Esophagus muscularis mucosa (tissue), 4 donors: Measurements from ENCODE around the gene COPRS.
"Not testable (repeated sequence)": the region's sequence is repeated elsewhere in the genome, so short reads cannot be mapped to it uniquely, and the experiment has no call there.

Source experiments
- CTCF ChIP-seq, 3 experiments: fragments of 200-600 bp in 2 of 3; fragments of 450-650 bp in 1 of 3; sonication (generic) in 2 of 3; IDR thresholded peaks; one replicate each; pipeline ENCODE4 v1.5.1; 2017 to 2019; ENCODE audit warnings: antibody characterized with exemption in 3 of 3, mild to moderate bottlenecking in 2 of 3, moderate library complexity in 1 of 3
- EP300 ChIP-seq: sonication (generic); formaldehyde crosslinking; IDR thresholded peaks from one replicate; pipeline ENCODE4 v1.6.1; 2017; ENCODE audit warnings: antibody characterized with exemption
- POLR2A ChIP-seq: fragments of 450-650 bp; IDR thresholded peaks from one replicate; pipeline ENCODE4 v1.6.1; 2017; ENCODE audit warnings: antibody characterized with exemption, moderate library complexity, mild to moderate bottlenecking, low read depth
- POLR2AphosphoS5 ChIP-seq, 2 donors: sonication (generic); formaldehyde crosslinking; IDR thresholded peaks; one replicate each; pipeline ENCODE4 v1.6.1; 2017; ENCODE audit warnings: antibody characterized with exemption in 2 of 2

- TF ChIP-seq CTCF (IDR thresholded peaks at IDR 0.05); POLR2AphosphoS5 (IDR thresholded peaks at IDR 0.05); POLR2A; EP300: not testable (repeated sequence)
Measured at GRCh38 chr17:31809876-31810275, 49.2 kb downstream of the COPRS start.
